Kidney (tissue), 14 donors: Measurements from ENCODE around the gene HTR1E. TPM values are rescaled to one million over a fixed set of nuclear protein-coding genes. Genes with fewer than 3 reads are reported as not detected.

Source experiments
- DNase-seq, 5 donors: peaks; one replicate each; pipeline ENCODE4 v3.0.0-alpha.2; 2013 to 2020
- FAIRE-seq: peaks from 2 replicates; lab custom pipeline; 2012; peaks lifted over from hg19 to GRCh38; lab: Jason Lieb, UNC
- H3K27ac ChIP-seq, 2 donors: one replicate each; pipeline ENCODE4 v1.7.0; 2013; ENCODE audit warnings: low read depth in 2 of 2, low read length in 2 of 2, inconsistent platforms in 1 of 2
- H3K27me3 ChIP-seq: one replicate; pipeline ENCODE4 v1.7.1; 2013; ENCODE audit warnings: low read length, inconsistent platforms; ENCODE audit not compliant: control insufficient read depth, insufficient read depth
- H3K36me3 ChIP-seq, 3 donors: one replicate each; pipeline versions ENCODE4 v1.7.0 to v1.7.1; 2013; ENCODE audit warnings: low read length in 3 of 3, control low read depth in 1 of 3, inconsistent platforms in 1 of 3; ENCODE audit not compliant: insufficient read depth in 3 of 3, control insufficient read depth in 2 of 3
- H3K4me1 ChIP-seq, 3 donors: one replicate each; pipeline versions ENCODE4 v1.7.0 to v1.7.1; 2013; ENCODE audit warnings: low read length in 3 of 3, inconsistent platforms in 1 of 3, low read depth in 1 of 3; ENCODE audit not compliant: control insufficient read depth in 2 of 3, insufficient read depth in 2 of 3
- H3K4me3 ChIP-seq, 3 donors: one replicate each; pipeline versions ENCODE4 v1.7.0 to v1.8.1; 2013; ENCODE audit warnings: low read length in 3 of 3, control low read depth in 1 of 3, inconsistent platforms in 1 of 3
- H3K9ac ChIP-seq, 3 donors: one replicate each; pipeline versions ENCODE4 v1.7.0 to v1.7.1; 2013; ENCODE audit warnings: low read length in 3 of 3, control low read depth in 1 of 3, inconsistent platforms in 1 of 3
- H3K9me3 ChIP-seq, 3 donors: one replicate each; pipeline versions ENCODE4 v1.7.0 to v1.7.1; 2013; ENCODE audit warnings: low read length in 3 of 3, control low read depth in 1 of 3, inconsistent platforms in 1 of 3; ENCODE audit not compliant: control insufficient read depth in 2 of 3, insufficient read depth in 1 of 3
- intact Hi-C: fragments of 100-400 bp; cut with DNase I; formaldehyde crosslinking; loops from one replicate; pipeline ENCODE4 v1.11.1; 2022
- polyA plus RNA-seq: library from polyadenylated mRNA; stranded (reverse); fragments of 350-450 nt; fragmentation: Illumina TruSeq; extraction: RNeasy Lipid Tissue Mini Kit (QIAGEN cat#74804); gene quantifications from one replicate; pipeline ENCODE4 v1.2.3, GENCODE V29; 2014; ENCODE audit warnings: low read depth, low replicate concordance; ENCODE audit not compliant: insufficient read depth
- total RNA-seq: library from RNA; stranded (reverse); fragmentation: NEBNext Ultra II Directional; extraction: Animal tissue kit (Norgen Biotek cat#: 25700); gene quantifications from one replicate; pipeline ENCODE4 v1.2.1, GENCODE V29; 2021
- TF ChIP-seq, protein P1 (sequence below): IDR thresholded peaks from 3 replicates; pipeline ENCODE4 v1.5.1; 2012; ENCODE audit warnings: mild to moderate bottlenecking, moderate library complexity, borderline replicate concordance; ENCODE audit not compliant: insufficient read depth; ENCODE audit errors: extremely low read depth
- donor health status: control.
- donor health status: control.
- donor health status: control.
- donor health status: control.
- donor health status: control.
- donor health status: DM: yes; HTN: yes; CAD: no.
- donor health status: Normal renal cell carcinoma (clear cell type).

HTR1E gene
- total and polyA plus RNA-seq, 2 donors from 2014 or later, result not detected

DNA sequence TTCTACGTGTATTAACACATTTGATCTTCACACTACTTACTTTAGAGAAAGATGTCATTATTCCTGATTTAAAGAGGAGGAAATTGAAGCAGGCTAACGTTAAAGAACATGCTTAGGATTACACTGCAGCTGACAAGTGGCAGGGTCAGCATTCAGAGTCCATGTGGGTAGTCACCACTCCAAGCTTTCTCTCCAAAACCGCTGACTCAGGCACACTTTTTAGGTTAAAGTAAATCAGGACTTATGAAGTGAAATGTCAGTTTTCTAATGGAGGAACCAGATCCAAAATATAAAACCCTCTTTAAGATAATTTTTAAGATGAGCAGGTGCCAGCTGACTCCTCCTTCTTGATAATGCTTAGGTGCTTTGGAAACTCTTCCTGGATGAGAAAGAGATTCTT is 75.4 kb downstream of the HTR1E start:
- intact Hi-C loops, result no loop called here
- TF ChIP-seq, protein P1, sequence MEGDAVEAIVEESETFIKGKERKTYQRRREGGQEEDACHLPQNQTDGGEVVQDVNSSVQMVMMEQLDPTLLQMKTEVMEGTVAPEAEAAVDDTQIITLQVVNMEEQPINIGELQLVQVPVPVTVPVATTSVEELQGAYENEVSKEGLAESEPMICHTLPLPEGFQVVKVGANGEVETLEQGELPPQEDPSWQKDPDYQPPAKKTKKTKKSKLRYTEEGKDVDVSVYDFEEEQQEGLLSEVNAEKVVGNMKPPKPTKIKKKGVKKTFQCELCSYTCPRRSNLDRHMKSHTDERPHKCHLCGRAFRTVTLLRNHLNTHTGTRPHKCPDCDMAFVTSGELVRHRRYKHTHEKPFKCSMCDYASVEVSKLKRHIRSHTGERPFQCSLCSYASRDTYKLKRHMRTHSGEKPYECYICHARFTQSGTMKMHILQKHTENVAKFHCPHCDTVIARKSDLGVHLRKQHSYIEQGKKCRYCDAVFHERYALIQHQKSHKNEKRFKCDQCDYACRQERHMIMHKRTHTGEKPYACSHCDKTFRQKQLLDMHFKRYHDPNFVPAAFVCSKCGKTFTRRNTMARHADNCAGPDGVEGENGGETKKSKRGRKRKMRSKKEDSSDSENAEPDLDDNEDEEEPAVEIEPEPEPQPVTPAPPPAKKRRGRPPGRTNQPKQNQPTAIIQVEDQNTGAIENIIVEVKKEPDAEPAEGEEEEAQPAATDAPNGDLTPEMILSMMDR, result no peak
- no peak for DNase-seq

DNA sequence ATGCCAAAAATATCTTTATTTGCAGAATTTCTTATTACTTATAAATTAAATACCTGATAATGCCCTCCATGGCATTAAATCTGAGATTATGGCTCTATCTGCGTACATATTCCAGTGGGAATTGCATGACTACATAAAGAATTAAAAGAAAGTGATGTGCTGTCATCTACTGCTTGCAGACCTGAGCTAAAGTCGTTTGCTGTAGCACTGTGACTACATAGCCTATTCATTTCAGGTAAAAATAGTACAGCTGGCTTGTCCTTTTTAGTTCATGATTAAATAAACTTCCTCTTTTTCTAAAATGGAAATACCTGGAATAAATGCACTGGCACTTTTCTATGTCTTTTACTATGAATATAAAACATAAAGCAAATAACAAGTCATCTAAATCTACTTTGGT is 79.4 kb downstream of the HTR1E start:
- Histone ChIP-seq H3K9ac (no peak overlapping the region), H3K27ac (no peak overlapping the region), H3K4me1 (no peaks in the 10 kb centered on the region), H3K9me3 (no peaks in the 10 kb centered on the region), H3K4me3 (no peak overlapping the region), H3K36me3 (no peaks in the 10 kb centered on the region), H3K27me3 (no peaks in the 10 kb centered on the region)
- intact Hi-C loops, result no loop called here
- TF ChIP-seq, protein P1, result no peak
- DNase-seq (no peak), FAIRE-seq (no peak)

More for the DNA sequence above, 75.4 kb downstream of the HTR1E start:
- Histone ChIP-seq H3K9ac (no peak overlapping the region), H3K27ac (no peak overlapping the region), H3K9me3 (no peaks in the 10 kb centered on the region), H3K27me3 (no peaks in the 10 kb centered on the region), H3K4me1 (no peaks in the 10 kb centered on the region), H3K4me3 (no peak overlapping the region), H3K36me3 (no peaks in the 10 kb centered on the region)
- no peak for FAIRE-seq

DNA sequence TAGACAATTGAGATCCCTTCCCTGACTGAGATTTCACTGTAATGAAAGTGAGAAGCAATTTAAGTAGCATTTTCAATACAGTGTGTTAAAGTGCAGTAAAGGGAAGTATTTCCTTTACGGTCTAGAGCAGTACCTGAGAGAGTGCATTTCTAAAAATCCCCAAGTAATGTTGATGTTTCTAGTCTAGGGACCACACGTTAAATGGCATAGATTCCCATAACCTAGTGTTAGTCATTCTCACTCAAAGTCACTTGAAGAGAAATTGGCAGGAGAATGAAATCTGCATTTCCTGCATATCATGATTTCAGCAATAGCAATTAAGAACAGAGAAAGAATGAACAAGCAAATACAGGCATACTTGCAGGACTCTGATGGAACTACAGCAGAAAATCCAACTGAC is 89.7 kb downstream of the HTR1E start:
- DNase-seq (no peak), FAIRE-seq (no peak)
- no peaks in the 10 kb centered on the region for H3K27me3 ChIP-seq
- no peak overlapping the region for H3K9ac ChIP-seq
- no peaks in the 10 kb centered on the region for H3K4me1 ChIP-seq
- H3K36me3 ChIP-seq, result no peaks in the 10 kb centered on the region
- H3K27ac ChIP-seq, result no peak overlapping the region
- intact Hi-C loops, result no loop called here
- H3K4me3 ChIP-seq, result no peak overlapping the region
- TF ChIP-seq, protein P1, result no peak
- no peaks in the 10 kb centered on the region for H3K9me3 ChIP-seq

DNA sequence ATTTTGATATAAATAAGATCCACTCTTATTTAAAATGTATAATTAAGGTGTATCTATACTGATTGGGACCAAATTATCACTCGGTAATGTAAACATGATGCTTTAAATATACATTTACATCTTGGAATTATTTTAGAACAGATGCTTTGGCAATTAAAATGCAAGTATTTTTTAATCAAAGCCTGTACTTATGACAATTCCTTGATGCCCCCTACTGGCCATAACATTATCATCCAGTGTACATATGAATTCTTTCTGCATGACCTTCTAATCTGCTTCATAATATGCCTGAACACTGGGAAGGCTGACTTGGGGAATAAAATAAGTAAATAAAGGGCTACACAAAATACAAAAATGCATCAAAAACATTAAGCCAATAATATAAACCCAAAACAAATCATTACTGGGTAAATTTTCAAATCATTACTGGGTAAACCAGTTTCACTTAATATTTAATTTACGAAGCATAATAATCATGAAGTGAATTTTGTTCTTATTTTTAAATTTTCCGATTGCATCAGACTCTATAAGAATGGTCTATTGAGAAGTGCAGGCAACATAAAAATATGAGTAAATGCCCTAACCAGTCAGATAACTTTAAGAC is 92.5 kb downstream of the HTR1E start:
- TF ChIP-seq, protein P1, result peak; percentile 21
- Histone ChIP-seq H3K9ac (no peak overlapping the region), H3K4me1 (no peaks in the 10 kb centered on the region), H3K36me3 (no peaks in the 10 kb centered on the region), H3K9me3 (peaks cover 0 to 5% (median 0%) of the 10 kb centered on the region in 3 donors), H3K27me3 (no peaks in the 10 kb centered on the region), H3K27ac (no peak overlapping the region), H3K4me3 (no peak overlapping the region)
- DNase-seq (peak in 2 of 5 donors; percentile 33 to 70), FAIRE-seq (no peak)
- intact Hi-C loops, result no loop called here
